ENCODE measurements around the gene RAMACL.

Gene RAMACL

DNA sequence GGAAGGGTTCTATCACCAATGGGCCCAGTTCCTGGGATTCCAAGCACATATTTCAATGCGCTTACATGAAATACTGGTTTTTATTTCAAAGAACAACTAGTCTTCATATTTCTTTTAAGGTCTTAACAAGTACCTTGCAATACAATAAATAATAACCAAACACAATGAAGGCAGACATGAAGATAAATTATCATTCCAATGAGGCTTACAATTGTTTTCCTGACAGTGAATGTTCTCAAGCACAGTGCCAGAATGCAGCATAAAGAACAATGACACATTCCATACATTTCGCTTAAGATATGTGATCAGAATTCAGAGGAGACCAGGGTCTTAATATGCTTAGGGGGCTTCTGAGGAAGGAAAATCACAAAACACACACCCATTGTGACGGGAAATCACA lies 26.3 kb downstream of the RAMACL start:
- Histone ChIP-seq H3K9me3 (ENCODE audit: control insufficient read depth, insufficient read depth, low read depth, low read length) (no peaks in the 10 kb centered on the region), H3K4me3 (ENCODE audit: low read depth, low read length) (no peak overlapping the region), H3K27ac (ENCODE audit: extremely low read depth, low read depth, low read length) (no peak overlapping the region), H3K36me3 (ENCODE audit: control insufficient read depth in 2 of 2, insufficient read depth in 1 of 2, low read length in 2 of 2) (no peaks in the 10 kb centered on the region), H3K4me1 (ENCODE audit: control insufficient read depth, insufficient read depth, low read length) (no peaks in the 10 kb centered on the region)
- ChIA-PET POLR2A (no interaction called here), CTCF (no interaction called here)
- TF ChIP-seq RBAK (tag by site-specific recombination; IDR thresholded peaks at IDR 0.05), result no peak
- TF ChIP-seq ZNF530 (tag by site-specific recombination; IDR thresholded peaks at IDR 0.05; ENCODE audit: low read depth), result no peak
- TF ChIP-seq ZNF292 (tag by site-specific recombination; IDR thresholded peaks at IDR 0.05; ENCODE audit: borderline replicate concordance, low read depth), result no peak
- no peak for TF ChIP-seq ZSCAN30 (tag by site-specific recombination; IDR thresholded peaks at IDR 0.05)
- TF ChIP-seq YY2 (tag by site-specific recombination; IDR thresholded peaks at IDR 0.05), result no peak
- no peak for TF ChIP-seq ZNF146 (tag by site-specific recombination; IDR thresholded peaks at IDR 0.05)
- TF ChIP-seq ZNF768 (tag by site-specific recombination; IDR thresholded peaks at IDR 0.05), result no peak
- TF ChIP-seq ZSCAN23 (tag by site-specific recombination; IDR thresholded peaks at IDR 0.05), result no peak
- TF ChIP-seq ZBTB48 (tag by site-specific recombination; IDR thresholded peaks at IDR 0.05), result no peak
- no peak for TF ChIP-seq ZIC2 (tag by site-specific recombination; IDR thresholded peaks at IDR 0.05)
- no peak for TF ChIP-seq ZBTB44 (tag by site-specific recombination; IDR thresholded peaks at IDR 0.05)
- TF ChIP-seq ZNF785 (tag by site-specific recombination; IDR thresholded peaks at IDR 0.05), result no peak
- TF ChIP-seq ZNF561 (tag by site-specific recombination; IDR thresholded peaks at IDR 0.05; ENCODE audit: borderline replicate concordance), result no peak
- TF ChIP-seq PBX3 (CRISPR knock-in tag; IDR thresholded peaks at IDR 0.05), result no peak

GRCh38 chr6:166559662-166560061 lies 26.8 kb downstream of the RAMACL start:
- TF ChIP-seq ZNF600 (tag by site-specific recombination; IDR thresholded peaks at IDR 0.05) (no peak), SETDB1 (IDR thresholded peaks at IDR 0.05; ENCODE audit: insufficient read length, low read length) (peak; percentile 71)
- ChIA-PET CTCF (no interaction called here), POLR2A (no interaction called here)
- H3K36me3 ChIP-seq (ENCODE audit: control insufficient read depth in 2 of 2, insufficient read depth in 1 of 2, low read length in 2 of 2), result no peaks in the 10 kb centered on the region
- no peak overlapping the region for H3K27ac ChIP-seq (ENCODE audit: extremely low read depth, low read depth, low read length)
- H3K4me1 ChIP-seq (ENCODE audit: control insufficient read depth, insufficient read depth, low read length), result no peaks in the 10 kb centered on the region
- no peak overlapping the region for H3K4me3 ChIP-seq (ENCODE audit: low read depth, low read length)
- no peaks in the 10 kb centered on the region for H3K9me3 ChIP-seq (ENCODE audit: control insufficient read depth, insufficient read depth, low read depth, low read length)

DNA sequence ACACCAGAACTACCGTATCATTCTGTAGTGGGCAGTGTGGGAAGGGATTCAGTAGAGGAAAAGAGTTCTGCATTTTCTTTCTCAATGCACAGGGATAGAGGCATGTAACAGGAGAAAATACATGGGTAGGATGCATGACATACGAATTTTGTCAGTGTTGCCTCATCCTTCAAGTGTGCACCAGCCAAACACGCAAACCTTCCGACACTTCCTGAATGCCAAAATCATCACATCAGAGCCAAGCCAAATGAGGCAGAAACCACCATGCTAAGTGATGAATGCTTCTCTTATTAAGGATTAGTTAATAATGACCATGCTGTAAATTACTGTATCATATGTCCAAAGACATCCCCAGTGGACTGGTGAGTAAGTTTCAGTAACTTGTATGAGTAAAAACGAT lies 27.3 kb downstream of the RAMACL start:
- Histone ChIP-seq H3K4me3 (ENCODE audit: low read depth, low read length) (no peak overlapping the region), H3K4me1 (ENCODE audit: control insufficient read depth, insufficient read depth, low read length) (no peaks in the 10 kb centered on the region), H3K27ac (ENCODE audit: extremely low read depth, low read depth, low read length) (no peak overlapping the region), H3K9me3 (ENCODE audit: control insufficient read depth, insufficient read depth, low read depth, low read length) (no peaks in the 10 kb centered on the region), H3K36me3 (ENCODE audit: control insufficient read depth in 2 of 2, insufficient read depth in 1 of 2, low read length in 2 of 2) (no peaks in the 10 kb centered on the region)
- POLR2A ChIA-PET, result no interaction called here
- TF ChIP-seq OVOL3 (tag by site-specific recombination; IDR thresholded peaks at IDR 0.05), result no peak
- TF ChIP-seq ZNF571 (tag by site-specific recombination; IDR thresholded peaks at IDR 0.05), result no peak
- TF ChIP-seq YY2 (tag by site-specific recombination; IDR thresholded peaks at IDR 0.05), result no peak
- no peak for TF ChIP-seq ZNF211 (tag by site-specific recombination; IDR thresholded peaks at IDR 0.05; ENCODE audit: low read depth)
- TF ChIP-seq, protein P1, sequence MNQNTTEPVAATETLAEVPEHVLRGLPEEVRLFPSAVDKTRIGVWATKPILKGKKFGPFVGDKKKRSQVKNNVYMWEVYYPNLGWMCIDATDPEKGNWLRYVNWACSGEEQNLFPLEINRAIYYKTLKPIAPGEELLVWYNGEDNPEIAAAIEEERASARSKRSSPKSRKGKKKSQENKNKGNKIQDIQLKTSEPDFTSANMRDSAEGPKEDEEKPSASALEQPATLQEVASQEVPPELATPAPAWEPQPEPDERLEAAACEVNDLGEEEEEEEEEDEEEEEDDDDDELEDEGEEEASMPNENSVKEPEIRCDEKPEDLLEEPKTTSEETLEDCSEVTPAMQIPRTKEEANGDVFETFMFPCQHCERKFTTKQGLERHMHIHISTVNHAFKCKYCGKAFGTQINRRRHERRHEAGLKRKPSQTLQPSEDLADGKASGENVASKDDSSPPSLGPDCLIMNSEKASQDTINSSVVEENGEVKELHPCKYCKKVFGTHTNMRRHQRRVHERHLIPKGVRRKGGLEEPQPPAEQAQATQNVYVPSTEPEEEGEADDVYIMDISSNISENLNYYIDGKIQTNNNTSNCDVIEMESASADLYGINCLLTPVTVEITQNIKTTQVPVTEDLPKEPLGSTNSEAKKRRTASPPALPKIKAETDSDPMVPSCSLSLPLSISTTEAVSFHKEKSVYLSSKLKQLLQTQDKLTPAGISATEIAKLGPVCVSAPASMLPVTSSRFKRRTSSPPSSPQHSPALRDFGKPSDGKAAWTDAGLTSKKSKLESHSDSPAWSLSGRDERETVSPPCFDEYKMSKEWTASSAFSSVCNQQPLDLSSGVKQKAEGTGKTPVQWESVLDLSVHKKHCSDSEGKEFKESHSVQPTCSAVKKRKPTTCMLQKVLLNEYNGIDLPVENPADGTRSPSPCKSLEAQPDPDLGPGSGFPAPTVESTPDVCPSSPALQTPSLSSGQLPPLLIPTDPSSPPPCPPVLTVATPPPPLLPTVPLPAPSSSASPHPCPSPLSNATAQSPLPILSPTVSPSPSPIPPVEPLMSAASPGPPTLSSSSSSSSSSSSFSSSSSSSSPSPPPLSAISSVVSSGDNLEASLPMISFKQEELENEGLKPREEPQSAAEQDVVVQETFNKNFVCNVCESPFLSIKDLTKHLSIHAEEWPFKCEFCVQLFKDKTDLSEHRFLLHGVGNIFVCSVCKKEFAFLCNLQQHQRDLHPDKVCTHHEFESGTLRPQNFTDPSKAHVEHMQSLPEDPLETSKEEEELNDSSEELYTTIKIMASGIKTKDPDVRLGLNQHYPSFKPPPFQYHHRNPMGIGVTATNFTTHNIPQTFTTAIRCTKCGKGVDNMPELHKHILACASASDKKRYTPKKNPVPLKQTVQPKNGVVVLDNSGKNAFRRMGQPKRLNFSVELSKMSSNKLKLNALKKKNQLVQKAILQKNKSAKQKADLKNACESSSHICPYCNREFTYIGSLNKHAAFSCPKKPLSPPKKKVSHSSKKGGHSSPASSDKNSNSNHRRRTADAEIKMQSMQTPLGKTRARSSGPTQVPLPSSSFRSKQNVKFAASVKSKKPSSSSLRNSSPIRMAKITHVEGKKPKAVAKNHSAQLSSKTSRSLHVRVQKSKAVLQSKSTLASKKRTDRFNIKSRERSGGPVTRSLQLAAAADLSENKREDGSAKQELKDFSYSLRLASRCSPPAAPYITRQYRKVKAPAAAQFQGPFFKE (tag by site-specific recombination; IDR thresholded peaks at IDR 0.05; ENCODE audit: borderline replicate concordance), result no peak
- no peak for TF ChIP-seq KLF1 (tag by site-specific recombination; IDR thresholded peaks at IDR 0.05)
- no peak for TF ChIP-seq ZIC2 (tag by site-specific recombination; IDR thresholded peaks at IDR 0.05)
- TF ChIP-seq ZNF707 (tag by site-specific recombination; IDR thresholded peaks at IDR 0.05), result no peak
- CTCF ChIA-PET, result no interaction called here
